ENCODE measurements around the gene C9orf153. TPM values are rescaled to one million over a fixed set of nuclear protein-coding genes. Genes with fewer than 3 reads are reported as not detected.

C9orf153 gene
- total and polyA plus RNA-seq, 2 of the 13 experiments (the other 11 are each of a cell fraction or from before 2014, with no cell fraction given): 0.17 to 0.44 TPM

DNA sequence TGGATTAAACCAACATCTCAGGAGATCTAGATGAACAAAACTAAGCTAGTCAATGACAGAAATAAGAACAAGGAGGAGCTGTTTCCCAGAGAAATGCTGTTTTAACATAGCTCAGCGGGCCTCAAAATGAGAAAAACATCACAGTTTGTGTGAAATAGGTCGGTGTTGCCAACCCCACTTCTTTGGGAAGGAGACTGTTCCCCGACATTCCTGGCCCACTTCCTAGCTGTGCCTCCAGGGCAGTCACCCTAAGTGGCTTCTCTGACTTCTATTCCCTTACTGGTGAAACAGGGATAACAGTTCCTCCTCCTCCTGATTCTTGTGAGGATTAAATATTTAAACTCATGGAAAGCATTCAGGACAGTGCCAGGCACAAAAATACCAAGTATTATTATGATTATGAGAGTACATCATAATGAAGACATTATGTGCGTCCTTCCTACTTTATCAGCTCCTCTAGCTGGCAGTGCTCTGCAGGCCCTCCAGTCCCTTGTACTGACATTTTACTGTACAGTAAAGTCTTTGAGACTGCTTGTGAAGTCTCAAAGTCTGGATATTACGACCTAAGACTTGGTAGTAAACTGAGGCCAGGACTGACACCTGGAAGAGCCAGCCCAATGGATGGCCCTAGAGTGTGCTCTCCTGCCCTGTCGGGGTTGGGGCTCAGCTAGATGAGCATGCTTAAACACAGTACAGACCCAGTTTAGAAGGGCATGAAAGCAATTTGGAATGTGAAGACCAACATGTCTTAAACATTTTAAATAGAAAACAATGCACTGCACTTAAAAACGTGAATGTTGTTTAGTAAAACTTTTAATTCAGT, 15.6 kb upstream of the C9orf153 start:
- no peak for DNase-seq (ENCODE audit: low spot score)
- peaks cover 33% of the 10 kb centered on the region for H4K20me1 ChIP-seq (ENCODE audit: insufficient read depth, low read length)
- ChIA-PET CTCF (ENCODE audit: low intra/inter-chr PET ratio, low total read pairs) (no interaction called here), POLR2A (no interaction called here)
- H3K36me3 ChIP-seq (replicated peaks in 1 of 2; ENCODE audit: control insufficient read depth in 1 of 2, insufficient read depth in 2 of 2, low read length in 2 of 2): peaks cover 8 to 31% of the 10 kb centered on the region in 2 experiments
- H3K4me1 ChIP-seq (ENCODE audit: insufficient read depth, low read length): peaks cover 28% of the 10 kb centered on the region
- WGBS (ENCODE audit: low lambda C conversion rate): 94% methylated on average over 7 of the region's 7 CpGs
- H3K27me3 ChIP-seq (ENCODE audit: control insufficient read depth in 1 of 2, insufficient read depth in 2 of 2, low read length in 2 of 2): no peaks in the 10 kb centered on the region
- H3K4me3 ChIP-seq (replicated peaks in 1 of 3; ENCODE audit: insufficient read depth in 1 of 3, low read depth in 2 of 3, low read length in 3 of 3): no peak overlapping the region
- in situ Hi-C loops (cut with HindIII; ENCODE audit: extremely low pct_ligation_motif_present, low pct_unique_long_range_greater_than_20kb) (no loop called here), intact Hi-C loops (cut with micrococcal nuclease; ENCODE audit: unreplicated experiment) (loop anchor here (5.0 kb wide), 1 partner anchor 73 kb away; no protein-coding TSS in a partner anchor)
- no peak overlapping the region for H3K9ac ChIP-seq (ENCODE audit: insufficient read depth, low read depth, low read length)
- H2AFZ ChIP-seq (ENCODE audit: low read length): no peak overlapping the region
- H3K9me3 ChIP-seq (ENCODE audit: low read length): no peaks in the 10 kb centered on the region
- no peak overlapping the region for H3K27ac ChIP-seq (ENCODE audit: extremely low read length, insufficient read depth, low read length)
- BruUV-seq (replicated peaks): no TSS peak
- TF ChIP-seq ARID2 (CRISPR knock-in tag; IDR thresholded peaks at IDR 0.05; ENCODE audit: borderline replicate concordance) (no peak), ZBTB38 (CRISPR knock-in tag; IDR thresholded peaks at IDR 0.05) (no peak), ZNF773 (CRISPR knock-in tag; IDR thresholded peaks at IDR 0.05; ENCODE audit: borderline replicate concordance) (no peak), SAP130 (CRISPR knock-in tag; IDR thresholded peaks at IDR 0.05; ENCODE audit: low read depth) (no peak), TSC22D2 (CRISPR knock-in tag; IDR thresholded peaks at IDR 0.05; ENCODE audit: borderline replicate concordance) (no peak), SYNCRIP (IDR thresholded peaks at IDR 0.05; ENCODE audit: insufficient read depth, low read depth, low read length) (no peak), ZNF496 (CRISPR knock-in tag; IDR thresholded peaks at IDR 0.05; ENCODE audit: insufficient replicate concordance) (no peak), ONECUT2 (CRISPR knock-in tag; IDR thresholded peaks at IDR 0.05) (no peak), ZFYVE20 (CRISPR knock-in tag; IDR thresholded peaks at IDR 0.05; ENCODE audit: borderline replicate concordance, low read depth) (no peak), HOXA9 (CRISPR knock-in tag; IDR thresholded peaks at IDR 0.05; ENCODE audit: borderline replicate concordance) (no peak), ZNF660 (CRISPR knock-in tag; IDR thresholded peaks at IDR 0.05; ENCODE audit: borderline replicate concordance, low read depth) (no peak), ZNF678 (CRISPR knock-in tag; IDR thresholded peaks at IDR 0.05) (no peak)
- TF ChIP-seq, protein P1, sequence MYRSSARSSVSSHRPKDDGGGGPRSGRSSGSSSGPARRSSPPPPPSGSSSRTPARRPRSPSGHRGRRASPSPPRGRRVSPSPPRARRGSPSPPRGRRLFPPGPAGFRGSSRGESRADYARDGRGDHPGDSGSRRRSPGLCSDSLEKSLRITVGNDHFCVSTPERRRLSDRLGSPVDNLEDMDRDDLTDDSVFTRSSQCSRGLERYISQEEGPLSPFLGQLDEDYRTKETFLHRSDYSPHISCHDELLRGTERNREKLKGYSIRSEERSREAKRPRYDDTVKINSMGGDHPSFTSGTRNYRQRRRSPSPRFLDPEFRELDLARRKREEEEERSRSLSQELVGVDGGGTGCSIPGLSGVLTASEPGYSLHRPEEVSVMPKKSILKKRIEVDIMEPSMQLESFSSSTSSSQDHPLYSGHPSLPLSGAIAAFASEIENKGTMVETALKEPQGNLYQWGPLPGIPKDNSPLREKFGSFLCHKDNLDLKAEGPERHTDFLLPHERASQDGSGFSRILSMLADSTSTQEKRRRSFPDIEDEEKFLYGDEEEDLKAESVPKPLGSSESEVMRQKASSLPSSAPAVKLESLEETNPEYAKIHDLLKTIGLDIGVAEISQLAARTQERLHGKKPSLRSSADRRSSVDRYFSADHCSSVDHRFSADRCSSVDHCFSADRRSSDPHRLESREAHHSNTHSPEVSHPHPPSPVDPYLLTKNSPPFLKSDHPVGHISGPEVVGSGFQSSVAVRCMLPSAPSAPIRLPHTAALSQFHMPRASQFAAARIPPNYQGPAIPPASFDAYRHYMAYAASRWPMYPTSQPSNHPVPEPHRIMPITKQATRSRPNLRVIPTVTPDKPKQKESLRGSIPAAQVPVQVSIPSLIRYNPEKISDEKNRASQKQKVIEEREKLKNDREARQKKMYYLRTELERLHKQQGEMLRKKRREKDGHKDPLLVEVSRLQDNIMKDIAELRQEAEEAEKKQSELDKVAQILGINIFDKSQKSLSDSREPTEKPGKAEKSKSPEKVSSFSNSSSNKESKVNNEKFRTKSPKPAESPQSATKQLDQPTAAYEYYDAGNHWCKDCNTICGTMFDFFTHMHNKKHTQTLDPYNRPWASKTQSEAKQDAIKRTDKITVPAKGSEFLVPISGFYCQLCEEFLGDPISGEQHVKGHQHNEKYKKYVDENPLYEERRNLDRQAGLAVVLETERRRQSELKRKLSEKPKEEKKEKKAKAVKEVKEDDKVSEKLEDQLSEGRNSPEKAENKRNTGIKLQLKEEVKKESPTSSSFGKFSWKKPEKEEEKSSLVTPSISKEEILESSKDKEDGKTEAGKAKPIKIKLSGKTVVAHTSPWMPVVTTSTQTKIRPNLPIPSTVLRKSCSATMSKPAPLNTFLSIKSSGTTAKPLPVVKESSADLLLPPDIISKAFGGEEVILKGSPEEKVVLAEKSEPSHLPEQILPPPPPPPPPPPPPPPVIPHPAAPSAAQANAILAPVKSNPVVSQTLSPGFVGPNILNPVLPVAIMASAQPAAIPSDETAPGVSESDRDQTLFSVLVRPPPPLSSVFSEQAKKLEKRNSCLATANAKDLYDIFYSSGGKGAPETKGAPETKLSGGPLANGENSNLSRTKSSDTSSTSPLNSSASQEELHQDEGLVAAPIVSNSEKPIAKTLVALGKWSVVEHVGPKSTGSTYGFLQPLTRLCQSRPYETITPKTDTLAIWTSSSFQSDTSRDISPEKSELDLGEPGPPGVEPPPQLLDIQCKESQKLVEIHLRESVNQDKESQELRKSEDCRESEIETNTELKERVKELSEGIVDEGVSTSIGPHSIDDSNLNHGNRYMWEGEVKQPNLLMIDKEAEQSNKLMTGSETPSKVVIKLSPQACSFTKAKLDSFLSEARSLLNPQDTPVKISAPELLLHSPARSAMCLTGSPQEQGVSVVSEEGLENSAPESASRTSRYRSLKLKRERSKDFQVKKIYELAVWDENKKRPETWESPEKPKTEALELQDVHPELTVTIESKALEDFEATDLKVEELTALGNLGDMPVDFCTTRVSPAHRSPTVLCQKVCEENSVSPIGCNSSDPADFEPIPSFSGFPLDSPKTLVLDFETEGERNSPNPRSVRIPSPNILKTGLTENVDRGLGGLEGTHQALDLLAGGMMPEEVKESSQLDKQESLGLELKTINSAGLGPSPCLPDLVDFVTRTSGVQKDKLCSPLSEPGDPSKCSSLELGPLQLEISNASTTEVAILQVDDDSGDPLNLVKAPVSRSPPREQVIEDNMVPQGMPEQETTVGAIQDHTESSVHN (CRISPR knock-in tag; IDR thresholded peaks at IDR 0.05): no peak
- no peak overlapping the region for H3K4me2 ChIP-seq (ENCODE audit: low read depth, low read length)
- ATAC-seq: no peak; the same call in 2 of the 3 replicates
- FAIRE-seq: no peak
- H3K79me2 ChIP-seq (ENCODE audit: insufficient read depth, low read length): peaks cover 51% of the 10 kb centered on the region
